Stimulated activated CD4-positive, alpha-beta T cell treated with anti-CD3 and anti-CD28 coated beads, Interleukin-1b, Interleukin-23, amount 100 ng/mL, for 48 hours (primary cell): Measurements from ENCODE around the gene CTSE.
"Not testable (repeated sequence)": the region's sequence is repeated elsewhere in the genome, so short reads cannot be mapped to it uniquely, and the experiment has no call there.

Source experiments
- DNase-seq: peaks from one replicate; pipeline ENCODE4 v3.0.0-alpha.2; 2020

The CTSE gene

GRCh38 chr1:206013026-206013795, 10.5 kb downstream of the CTSE start:
- no peak for DNase-seq

DNA sequence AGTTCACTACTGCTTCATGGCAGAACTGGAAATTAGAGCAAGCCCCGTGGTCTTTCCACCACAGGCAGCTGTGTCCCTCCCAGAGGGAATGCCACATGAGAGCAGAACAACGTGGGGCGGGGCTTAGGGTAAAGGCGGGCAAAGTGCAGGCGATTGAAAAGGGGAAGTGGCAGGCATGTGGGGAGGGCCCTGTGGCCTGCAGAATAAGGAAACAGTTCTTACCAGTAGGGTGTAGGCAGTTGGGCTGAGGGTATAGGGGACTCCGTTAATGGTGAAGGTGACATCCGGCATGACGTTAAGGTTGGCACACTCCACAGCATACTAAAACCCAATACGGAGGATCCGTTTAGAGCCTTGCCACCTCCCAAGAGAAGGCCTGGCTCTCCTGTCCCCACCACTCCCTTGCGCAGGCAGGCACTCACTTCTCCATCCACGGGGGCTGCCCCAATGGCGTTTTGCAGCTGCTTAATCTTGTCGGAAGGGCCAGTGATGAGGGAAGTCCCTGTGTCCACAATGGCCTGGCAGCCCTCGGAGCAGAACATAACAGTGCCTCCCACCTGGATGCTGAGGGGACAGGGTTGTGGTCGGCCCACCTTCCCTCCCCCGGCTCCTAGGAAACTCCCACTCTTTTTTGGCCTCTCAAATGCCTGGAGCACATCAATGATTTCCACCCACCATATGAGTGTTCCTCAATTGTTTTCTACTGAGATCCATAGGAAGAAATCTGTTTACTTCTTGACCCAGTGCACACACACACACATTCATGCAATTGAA, 11.4 kb downstream of the CTSE start:
- DNase-seq, result peak; percentile 9

GRCh38 chr1:206011057-206011456, 12.6 kb downstream of the CTSE start:
- DNase-seq, result peak; percentile 8

DNA sequence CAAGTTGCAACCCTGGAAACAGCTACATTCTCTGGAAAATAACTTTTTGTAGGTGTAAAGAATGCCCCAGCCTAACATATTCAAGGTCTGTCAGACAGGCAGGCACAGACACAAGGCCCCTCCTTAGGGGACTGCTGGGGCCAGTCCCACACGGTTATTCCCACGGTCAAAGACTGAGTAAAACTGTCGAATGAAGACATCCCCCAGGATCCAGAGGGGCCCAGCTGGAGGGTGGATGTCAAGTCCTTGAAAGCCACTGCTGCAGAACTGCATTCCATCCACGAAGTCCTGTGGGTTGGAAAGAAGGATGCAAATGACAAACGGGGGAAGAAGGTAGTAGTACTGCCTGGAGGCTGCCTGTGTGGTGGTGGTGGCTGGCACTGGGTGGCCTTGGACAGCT, 13.6 kb downstream of the CTSE start:
- DNase-seq, result no peak

GRCh38 chr1:206006946-206007345, 16.7 kb downstream of the CTSE start:
- DNase-seq, result no peak

- no peak for DNase-seq
Observed at GRCh38 chr1:206005778-206006180, 17.9 kb downstream of the CTSE start.

DNA sequence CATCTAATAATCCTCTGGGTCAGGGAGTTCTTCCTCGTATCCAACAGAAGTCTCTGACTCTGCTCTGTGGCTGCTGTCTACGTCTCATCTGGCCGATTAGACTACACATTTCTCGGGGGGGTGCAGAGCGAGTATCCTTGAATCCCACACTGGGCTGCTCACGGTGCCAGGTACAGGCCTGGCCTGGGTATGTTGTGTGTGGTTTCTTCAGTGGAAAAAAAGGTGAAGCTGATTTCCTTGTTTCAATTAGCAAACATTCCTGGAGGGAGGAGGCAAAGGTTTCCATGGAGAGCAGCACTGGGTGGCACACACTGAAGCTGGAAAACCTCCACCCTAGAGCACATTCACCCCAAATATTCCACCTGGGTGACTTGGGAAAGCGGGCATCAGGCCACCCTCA, 18.5 kb downstream of the CTSE start:
- no peak for DNase-seq

GRCh38 chr1:206004826-206005225, 18.9 kb downstream of the CTSE start:
- no peak for DNase-seq

DNA sequence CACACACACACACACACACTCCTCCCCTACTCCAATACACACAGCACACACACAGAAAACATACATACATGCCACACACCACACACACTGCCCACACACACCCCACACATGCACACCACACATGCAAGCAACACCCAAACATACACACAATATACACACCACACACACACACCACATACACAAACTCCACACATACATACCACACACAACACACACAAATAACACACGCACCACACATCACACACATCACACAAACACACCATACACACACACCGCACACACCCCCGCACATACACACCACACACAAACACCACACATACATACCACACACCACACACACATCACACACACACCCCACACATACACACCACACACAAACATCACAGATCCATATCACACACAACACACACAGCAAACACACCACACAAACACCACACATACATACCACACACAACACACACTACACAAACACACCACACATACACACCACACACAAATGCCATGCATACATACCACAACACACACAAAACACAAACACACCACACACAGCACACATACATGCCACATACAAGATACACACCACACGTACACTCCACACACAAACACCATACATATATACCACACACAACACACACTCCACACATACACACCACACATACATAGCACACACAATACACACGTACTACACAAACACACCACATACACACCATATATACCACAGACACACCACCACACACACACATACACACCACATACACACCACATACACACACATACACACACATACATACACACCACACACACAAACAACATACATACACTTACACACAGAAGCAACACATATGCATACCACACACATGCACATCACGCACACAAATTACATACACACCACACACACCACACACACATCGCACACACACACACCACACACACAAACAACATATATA, 19.6 kb downstream of the CTSE start:
- DNase-seq, result no peak

- DNase-seq, result no peak
Observed at GRCh38 chr1:206002871-206003801, 20.6 kb downstream of the CTSE start, which contains the start of gene RAB7B. TSS of gene RAB7B (minus strand) at chr1:206003395. CDS start at chr1:205994135, 9,260 bp downstream.

- no peak for DNase-seq
Observed at GRCh38 chr1:206002160-206002559, 21.5 kb downstream of the CTSE start.

- peak; percentile 45 for DNase-seq
Observed at GRCh38 chr1:206001476-206001888, 22.2 kb downstream of the CTSE start.

DNA sequence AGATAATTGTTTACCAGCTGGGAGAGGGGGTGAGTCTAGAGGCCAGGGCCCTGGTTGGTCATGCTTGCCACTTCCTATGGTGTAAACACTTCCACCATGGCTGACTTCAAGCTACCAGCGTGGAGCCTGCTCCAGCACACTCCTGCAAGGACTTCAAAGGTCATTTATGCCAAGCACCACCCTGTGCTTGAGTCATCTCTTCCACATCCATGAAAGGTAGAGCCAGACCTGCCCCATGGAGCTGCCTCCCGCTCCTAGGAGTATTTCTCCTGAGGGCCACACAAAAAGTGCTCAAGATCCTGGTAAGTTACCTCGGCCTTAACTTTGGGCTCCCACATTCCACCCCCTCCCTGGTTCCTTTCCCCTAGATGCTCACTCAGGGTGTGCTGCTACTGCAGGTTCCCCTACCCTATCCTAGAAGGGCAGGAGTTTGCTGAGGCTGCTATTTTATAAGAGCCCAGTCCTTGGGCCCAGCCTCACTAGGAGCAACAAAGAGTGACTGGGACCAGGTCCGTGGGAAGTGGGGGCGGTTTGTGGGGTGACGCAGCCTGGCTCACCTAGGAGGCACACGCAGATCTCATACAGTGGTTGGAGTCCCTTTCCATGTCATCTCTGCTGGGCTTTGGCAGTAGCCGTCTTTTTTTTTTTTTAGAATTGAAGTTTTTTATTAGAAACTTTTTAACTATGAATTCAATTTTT, 22.9 kb downstream of the CTSE start:
- DNase-seq, result peak; percentile 41

- DNase-seq, result no peak
Observed at GRCh38 chr1:205998457-205999241, 25.0 kb downstream of the CTSE start.

- DNase-seq, result not testable (repeated sequence)
Observed at GRCh38 chr1:205996641-205997040, 27.1 kb downstream of the CTSE start.

DNA sequence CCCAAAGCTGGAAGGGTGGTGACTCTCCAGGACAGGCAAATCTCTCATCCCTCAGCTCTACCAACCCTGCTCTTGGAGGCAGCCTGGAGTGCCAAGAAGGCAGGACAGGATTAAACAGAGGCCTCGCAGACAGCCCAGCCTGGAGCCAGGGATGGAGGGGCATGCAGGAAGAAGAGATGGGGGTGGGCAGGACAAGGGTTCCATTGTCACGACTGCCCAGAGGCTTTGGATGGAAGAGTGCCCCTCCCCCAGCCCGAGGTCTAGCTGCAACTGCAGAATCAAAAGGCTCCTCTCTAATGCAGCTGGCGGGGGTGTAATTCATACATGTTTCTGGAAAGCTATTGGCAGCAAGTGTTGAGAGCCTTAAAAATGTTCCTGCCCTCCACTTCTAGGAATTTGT, 29.3 kb downstream of the CTSE start:
- no peak for DNase-seq

- no peak for DNase-seq
Observed at GRCh38 chr1:205993068-205993467, 30.6 kb downstream of the CTSE start.

DNA sequence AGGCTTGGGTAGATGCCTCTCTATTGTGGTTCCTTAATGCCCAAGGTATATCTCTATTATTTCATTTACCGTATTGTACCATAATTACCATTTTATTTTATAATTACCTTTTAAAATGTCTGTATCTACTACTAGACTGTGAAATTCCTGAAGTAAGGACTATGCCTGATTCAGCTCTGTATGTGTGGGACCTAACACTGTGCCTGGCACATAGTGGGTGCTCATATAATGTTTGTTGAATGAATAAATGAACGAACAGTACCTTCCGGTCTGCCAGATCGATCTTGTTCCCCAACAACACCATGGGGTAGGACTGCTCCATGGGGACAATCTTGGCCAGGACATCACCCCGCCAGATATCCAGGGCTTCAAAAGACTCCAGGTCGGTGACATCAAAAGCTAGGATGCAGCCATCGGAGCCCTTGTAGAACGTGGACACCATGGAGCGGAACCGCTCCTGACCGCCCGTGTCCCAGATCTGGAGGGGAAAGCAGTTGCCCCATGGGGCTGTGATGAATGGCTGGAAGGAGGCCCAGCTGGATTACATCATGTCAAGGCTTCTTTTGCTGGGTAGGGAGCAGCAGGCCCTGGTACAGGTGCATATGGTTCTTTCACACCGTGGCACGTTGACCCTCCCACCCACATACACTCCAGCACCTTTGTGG, 31.3 kb downstream of the CTSE start:
- no peak for DNase-seq

DNA sequence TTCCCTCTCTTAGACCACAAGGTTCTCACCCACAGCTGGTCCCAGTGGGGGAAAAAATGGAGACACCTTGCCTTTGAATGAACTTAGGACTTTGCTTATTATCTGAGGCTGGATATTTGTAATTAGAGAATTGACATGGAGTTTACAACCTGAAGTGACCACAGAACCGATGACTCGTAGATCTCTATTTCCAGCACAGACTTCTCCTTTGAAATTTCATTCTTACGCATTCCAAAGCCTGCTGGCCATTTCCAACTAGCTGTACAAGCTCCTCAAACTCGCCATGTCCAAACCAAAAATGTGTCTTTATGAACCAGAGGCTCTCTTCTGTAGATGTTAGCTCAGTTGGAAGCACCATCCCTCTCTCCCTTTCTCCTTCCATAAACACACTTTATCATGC, 32.5 kb downstream of the CTSE start:
- DNase-seq, result no peak

GRCh38 chr1:205990226-205990625, 33.5 kb downstream of the CTSE start:
- no peak for DNase-seq
